Upper lobe of left lung (tissue), 6 donors: ENCODE results near the gene USP6NL. TPM values are rescaled to one million over a fixed set of nuclear protein-coding genes. Genes with fewer than 3 reads are reported as not detected.

Experiments
- ATAC-seq, 2 donors: fragments of 200-7000 bp; cut with Tn5 transposase; one replicate each; pipeline ENCODE4 v1.9.1; 2022; ENCODE audit warnings: mild to moderate bottlenecking in 2 of 2, moderate library complexity in 2 of 2; ENCODE audit not compliant: low FRiP score in 2 of 2
- DNase-seq, 2 donors: peaks; one replicate each; pipeline ENCODE4 v3.0.0-alpha.2; 2019 to 2020
- H3K27ac ChIP-seq, 4 donors: fragments of 200-600 bp; sonication (generic); one replicate each; pipeline ENCODE4 v1.5.1; 2016 to 2019
- H3K27me3 ChIP-seq, 4 donors: fragments of 200-600 bp; sonication (generic); one replicate each; pipeline ENCODE4 v1.5.1; 2017 to 2019
- H3K36me3 ChIP-seq, 4 donors: fragments of 200-600 bp; sonication (generic); one replicate each; pipeline ENCODE4 v1.5.1; 2016 to 2019
- H3K4me1 ChIP-seq, 4 donors: fragments of 200-600 bp; sonication (generic); one replicate each; pipeline ENCODE4 v1.5.1; 2018 to 2019
- H3K4me3 ChIP-seq, 4 donors: fragments of 200-600 bp; sonication (generic); one replicate each; pipeline ENCODE4 v1.5.1; 2017 to 2019; ENCODE audit warnings: mild to moderate bottlenecking in 2 of 4, moderate library complexity in 1 of 4
- H3K9me3 ChIP-seq, 4 donors: fragments of 200-600 bp; sonication (generic); one replicate each; pipeline ENCODE4 v1.5.1; 2018 to 2019
- CTCF ChIP-seq, 6 experiments: fragments of 450-650 bp in 4 of 6; fragments of 200-600 bp in 2 of 6; sonication (generic) in 2 of 6; IDR thresholded peaks; one replicate each; pipeline ENCODE4 v1.5.1; 2016 to 2019; ENCODE audit warnings: antibody characterized with exemption in 6 of 6
- EP300 ChIP-seq, 4 donors: sonication (generic); formaldehyde crosslinking; IDR thresholded peaks; one replicate each; pipeline ENCODE4 v1.5.1; 2017; ENCODE audit warnings: antibody characterized with exemption in 4 of 4, control low read depth in 2 of 4
- POLR2A ChIP-seq, 4 donors: fragments of 450-650 bp; IDR thresholded peaks; one replicate each; pipeline ENCODE4 v1.5.1; 2016 to 2017; ENCODE audit warnings: antibody characterized with exemption in 4 of 4, mild to moderate bottlenecking in 2 of 4
- POLR2AphosphoS5 ChIP-seq, 2 donors: sonication (generic); formaldehyde crosslinking; IDR thresholded peaks; one replicate each; pipeline ENCODE4 v1.5.1; 2017; ENCODE audit warnings: antibody characterized with exemption in 2 of 2
- WGBS, 2 donors: methylation state at CpG; one replicate each; pipeline ENCODE4 v1.1.5; 2017 to 2018; 5-methylcytosine and 5-hydroxymethylcytosine counted together
- total RNA-seq, 6 donors: library from RNA; depleted of rRNA in 4 of 6; stranded (reverse); fragments of >200 nt in 4 of 6; gene quantifications; one replicate each; pipeline versions ENCODE4 v1.1.0 to v1.2.1, GENCODE V29; 2016 to 2021
- donor health status: DM: no; HTN: no; CAD: no; lungs with moderate emphysema.
- donor health status: DM: no; HTN: yes; CAD: no; lungs with severe emphysema.

The USP6NL gene
- total RNA-seq, 6 donors from 2014 or later = 16.4 to 28.6 (median 21.8) TPM

DNA sequence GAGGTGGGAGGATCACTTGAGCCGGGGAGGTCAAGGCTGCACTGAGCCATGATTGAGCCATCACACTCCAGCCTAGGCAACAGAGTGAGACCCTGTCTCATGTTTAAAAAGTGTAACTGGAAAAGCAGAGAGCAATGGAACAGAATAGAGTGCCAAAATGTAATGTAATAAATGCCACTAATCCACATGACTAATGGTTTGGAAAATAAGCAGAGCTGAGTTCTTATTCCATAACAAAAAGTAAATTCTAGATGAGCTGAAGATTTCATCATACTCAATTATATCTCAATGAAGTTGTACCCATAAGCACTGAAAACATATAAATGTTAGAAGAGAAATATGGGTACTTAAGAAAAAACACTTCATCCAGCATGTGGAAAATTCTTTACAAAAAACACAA lies 132.6 kb downstream of the USP6NL start:
- Histone ChIP-seq H3K4me3 (no peak overlapping the region), H3K27me3 (no peaks in the 10 kb centered on the region), H3K4me1 (no peaks in the 10 kb centered on the region), H3K36me3 (peaks cover 0 to 19% (median 0%) of the 10 kb centered on the region in 4 donors), H3K9me3 (no peaks in the 10 kb centered on the region), H3K27ac (no peak overlapping the region)
- no peak for DNase-seq
- ATAC-seq = no peak
- WGBS, 2 donors = 89 to 93% methylated on average over 1 of the region's 1 CpG
- no peak for TF ChIP-seq POLR2A (IDR thresholded peaks at IDR 0.05)
- TF ChIP-seq CTCF (IDR thresholded peaks at IDR 0.05) = no peak
- no peak for TF ChIP-seq POLR2AphosphoS5 (IDR thresholded peaks at IDR 0.05)
- TF ChIP-seq EP300 (IDR thresholded peaks at IDR 0.05) = no peak

GRCh38 chr10:11475831-11476434 lies 135.5 kb downstream of the USP6NL start:
- TF ChIP-seq EP300 (IDR thresholded peaks at IDR 0.05) (no peak), POLR2AphosphoS5 (IDR thresholded peaks at IDR 0.05) (no peak), CTCF (IDR thresholded peaks at IDR 0.05) (no peak), POLR2A (IDR thresholded peaks at IDR 0.05) (no peak)
- Histone ChIP-seq H3K36me3 (peaks cover 0 to 8% (median 0%) of the 10 kb centered on the region in 4 donors), H3K4me1 (no peaks in the 10 kb centered on the region), H3K4me3 (no peak overlapping the region), H3K27me3 (no peaks in the 10 kb centered on the region), H3K9me3 (no peaks in the 10 kb centered on the region), H3K27ac (no peak overlapping the region)
- no peak for DNase-seq
- WGBS, 2 donors = 95 to 96% methylated on average over 3 of the region's 3 CpGs
- ATAC-seq = no peak

DNA sequence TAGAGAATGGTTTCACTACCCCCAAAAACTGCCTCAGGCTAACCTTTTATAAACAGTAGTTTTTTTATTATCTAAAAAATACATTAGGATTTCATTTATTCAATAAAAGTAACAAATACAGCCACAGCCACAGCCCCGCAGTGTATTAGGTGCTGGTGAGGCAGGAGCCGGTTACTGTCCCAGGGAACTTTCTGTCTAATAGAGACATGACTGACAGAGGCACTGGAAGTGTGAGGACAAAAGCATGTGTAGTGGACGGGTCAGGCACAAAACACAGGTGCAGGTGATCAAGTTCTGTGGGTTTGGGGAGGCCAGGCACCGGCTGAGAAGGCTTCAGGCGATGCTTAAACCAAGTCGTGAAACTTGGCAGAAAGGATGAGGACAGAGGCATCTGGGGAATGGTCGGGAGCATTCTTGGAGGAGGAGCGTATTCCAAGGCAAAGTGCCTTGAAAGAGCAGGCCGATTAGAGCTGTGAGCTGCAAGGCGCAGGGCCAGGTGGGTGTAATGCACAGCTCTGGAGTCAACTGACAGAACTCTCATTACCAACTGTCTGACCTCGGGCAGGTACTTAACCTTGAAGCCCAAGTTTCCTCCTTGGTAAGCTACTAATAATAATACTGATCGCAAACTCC lies 138.2 kb downstream of the USP6NL start:
- Histone ChIP-seq H3K27ac (no peak overlapping the region), H3K9me3 (no peaks in the 10 kb centered on the region), H3K4me1 (no peaks in the 10 kb centered on the region), H3K4me3 (no peak overlapping the region), H3K36me3 (peaks cover 0 to 3% (median 0%) of the 10 kb centered on the region in 4 donors), H3K27me3 (no peaks in the 10 kb centered on the region)
- ATAC-seq (peak in 1 of 2 donors; percentile 21), DNase-seq (no peak)
- no peak for TF ChIP-seq POLR2AphosphoS5 (IDR thresholded peaks at IDR 0.05)
- no peak for TF ChIP-seq POLR2A (IDR thresholded peaks at IDR 0.05)
- no peak for TF ChIP-seq CTCF (IDR thresholded peaks at IDR 0.05)
- TF ChIP-seq EP300 (IDR thresholded peaks at IDR 0.05) = no peak
- 74 to 82% methylated on average over 12 of the region's 12 CpGs for WGBS, 2 donors

DNA sequence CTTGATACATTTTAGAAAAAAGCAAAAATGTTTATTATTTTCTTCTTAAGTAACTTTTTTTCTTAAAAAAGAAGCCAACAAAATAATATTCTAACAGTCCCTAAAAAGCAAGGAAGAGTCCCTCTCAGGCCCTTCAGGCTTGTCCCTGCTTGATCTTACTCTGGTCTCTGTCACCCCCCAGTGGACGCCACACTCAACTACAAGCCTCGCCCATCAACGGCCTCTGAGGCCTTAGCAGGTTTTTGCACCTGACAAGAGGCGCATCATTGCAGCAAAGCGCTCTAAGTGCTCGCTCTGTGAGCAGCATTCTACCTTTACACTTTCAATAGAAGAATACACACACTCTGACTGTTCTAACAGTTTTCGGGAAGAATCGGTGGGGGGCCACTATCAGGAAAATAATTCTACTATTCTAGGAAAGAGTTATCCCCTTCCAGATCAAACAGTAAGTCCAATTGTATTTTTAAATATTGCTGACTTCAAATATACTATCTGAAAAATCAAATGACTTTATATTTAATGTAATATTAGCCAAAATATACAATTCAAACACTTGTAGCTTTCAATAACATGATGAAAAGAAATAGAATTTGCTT lies 139.2 kb downstream of the USP6NL start:
- 69 to 72% methylated on average over 8 of the region's 8 CpGs for WGBS, 2 donors
- TF ChIP-seq EP300 (IDR thresholded peaks at IDR 0.05) (no peak), CTCF (IDR thresholded peaks at IDR 0.05) (peak; percentile 38 to 79 (median 70))
- Histone ChIP-seq H3K36me3 (peaks cover 0 to 3% (median 0%) of the 10 kb centered on the region in 4 donors), H3K4me1 (no peaks in the 10 kb centered on the region), H3K27ac (no peak overlapping the region), H3K4me3 (no peak overlapping the region), H3K27me3 (no peaks in the 10 kb centered on the region), H3K9me3 (no peaks in the 10 kb centered on the region)
- peak in 1 of 2 donors; percentile 90 for ATAC-seq
- peak in 1 of 2 donors; percentile 59 for DNase-seq
